OCI-LY7 (cell line): ENCODE data around the gene TLL2. TPM values are rescaled to one million over a fixed set of nuclear protein-coding genes. Genes with fewer than 3 reads are reported as not detected.

Source experiments
- BruUV-seq: library from RNA; stranded (reverse); fragments of 400-500 nt; replicated peaks from 2 replicates; lab custom pipeline; 2021; lab: Mats Ljungman, UMichigan
- CTCF ChIA-PET: fragments of 300-600 bp; sonication (Branson Sonifier 250); formaldehyde crosslinking; loops from one replicate; lab custom pipeline; 2022; ENCODE audit warnings: antibody characterized with exemption; ENCODE audit not compliant: unreplicated experiment; lab: Charles Lee
- POLR2A ChIA-PET: fragments of 300-600 bp; sonication (Branson Sonifier 250); formaldehyde crosslinking; loops from one replicate; lab custom pipeline; 2022; ENCODE audit warnings: antibody characterized with exemption; lab: Charles Lee
- DNase-seq: peaks from one replicate; pipeline ENCODE4 v3.0.0-alpha.2; 2015; ENCODE audit warnings: low spot score
- H2AFZ ChIP-seq: fragments of 200-600 bp; sonication (generic), shearing (Covaris generic); 2 replicates; pipeline ENCODE4 v1.6.1; 2014; ENCODE audit warnings: mild to moderate bottlenecking, antibody characterized with exemption, low read length, moderate library complexity
- H3K27ac ChIP-seq: fragments of 200-600 bp; sonication (generic); 2 replicates; pipeline ENCODE4 v1.5.1; 2014; ENCODE audit warnings: mixed run types, low read depth, mild to moderate bottlenecking, moderate library complexity, low read length, inconsistent platforms; ENCODE audit not compliant: poor library complexity, severe bottlenecking
- H3K36me3 ChIP-seq: fragments of 200-600 bp; sonication (generic); 2 replicates; pipeline ENCODE4 v1.6.1; 2014; ENCODE audit warnings: mild to moderate bottlenecking, antibody characterized with exemption, low read length, moderate library complexity, mixed read lengths; ENCODE audit not compliant: insufficient read depth
- H3K4me1 ChIP-seq: fragments of 200-600 bp; sonication (generic); 2 replicates; pipeline ENCODE4 v1.5.1; 2014; ENCODE audit warnings: mild to moderate bottlenecking, low read length; ENCODE audit not compliant: insufficient read depth, poor library complexity, severe bottlenecking
- H3K4me2 ChIP-seq: fragments of 200-600 bp; sonication (generic); 2 replicates; pipeline ENCODE4 v1.6.1; 2014; ENCODE audit warnings: mild to moderate bottlenecking, low read length
- H3K4me3 ChIP-seq: fragments of 200-600 bp; sonication (generic); 2 replicates; pipeline ENCODE4 v1.5.1; 2014; ENCODE audit warnings: mild to moderate bottlenecking, low read depth, low read length; ENCODE audit not compliant: poor library complexity, severe bottlenecking
- H3K79me2 ChIP-seq: fragments of 200-600 bp; sonication (generic); 2 replicates; pipeline ENCODE4 v1.6.1; 2016; ENCODE audit warnings: low read depth, mild to moderate bottlenecking, low read length, moderate library complexity, mixed read lengths; ENCODE audit not compliant: insufficient read depth
- H3K9me2 ChIP-seq: fragments of 200-600 bp; sonication (generic); 2 replicates; pipeline ENCODE4 v1.6.1; 2016; ENCODE audit warnings: mild to moderate bottlenecking, low read length, mixed read lengths; ENCODE audit not compliant: insufficient read depth
- H3K9me3 ChIP-seq: fragments of 200-600 bp; sonication (generic); 2 replicates; pipeline ENCODE4 v1.6.1; 2014; ENCODE audit warnings: mild to moderate bottlenecking, mixed run types, low read length, mixed read lengths
- H4K20me1 ChIP-seq: fragments of 200-600 bp; sonication (generic); 2 replicates; pipeline ENCODE4 v1.6.1; 2014; ENCODE audit warnings: mild to moderate bottlenecking, antibody characterized with exemption, low read length, moderate library complexity, mixed read lengths; ENCODE audit not compliant: insufficient read depth
- EZH2phosphoT487 ChIP-seq: fragments of 200-600 bp; sonication (generic); IDR thresholded peaks from 2 replicates; pipeline ENCODE4 v1.6.1; 2018; ENCODE audit warnings: low read depth, borderline replicate concordance, mild to moderate bottlenecking, mixed run types, antibody characterized with exemption, low read length, moderate library complexity, mixed read lengths
- intact Hi-C: fragments of 100-400 bp; cut with micrococcal nuclease; formaldehyde crosslinking; loops from one replicate; pipeline ENCODE4 v1.10.0; 2022; ENCODE audit not compliant: unreplicated experiment
- total RNA-seq, 2 experiments: library from RNA; depleted of rRNA in 1 of 2; stranded (reverse); fragments of >200 nt in 1 of 2; shearing (Covaris generic) in 1 of 2; gene quantifications; 2 replicates each; pipeline ENCODE4 v1.2.3, GENCODE V29; 2014 to 2022
- TF ChIP-seq, protein P1 (sequence below): fragments of 200-600 bp; sonication (generic); conservative IDR thresholded peaks from 2 replicates; pipeline ENCODE4 v1.5.1; 2014; ENCODE audit warnings: mild to moderate bottlenecking, antibody characterized with exemption, low read length, moderate library complexity, mixed read lengths

TLL2 gene
- total RNA-seq, 2 experiments from 2014 or later, result 0.97 to 1.1 TPM

DNA sequence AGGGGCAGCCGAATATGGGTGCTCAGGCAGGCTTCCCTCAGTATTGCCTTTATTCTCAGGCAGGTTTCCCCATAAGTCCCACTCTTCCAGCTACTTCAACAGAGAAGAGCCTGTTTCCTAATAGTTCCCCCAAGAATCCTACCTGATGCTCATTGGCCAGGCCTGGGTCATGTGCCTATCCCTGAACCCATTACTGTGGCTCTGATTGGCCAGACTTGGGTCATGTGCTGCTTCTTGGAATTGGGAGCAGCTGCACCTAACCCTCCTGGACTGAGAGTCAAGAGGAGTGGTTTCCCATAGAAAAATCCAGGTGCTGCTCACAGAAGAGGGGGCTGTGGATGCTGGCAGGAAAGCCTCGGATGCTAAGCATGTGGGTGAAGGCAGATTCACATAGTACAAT is 176.6 kb downstream of the TLL2 start:
- no peak overlapping the region for H3K27ac ChIP-seq
- intact Hi-C loops, result no loop called here
- CTCF ChIA-PET, result no interaction called here
- no peak for TF ChIP-seq EZH2phosphoT487
- TF ChIP-seq, protein P1, sequence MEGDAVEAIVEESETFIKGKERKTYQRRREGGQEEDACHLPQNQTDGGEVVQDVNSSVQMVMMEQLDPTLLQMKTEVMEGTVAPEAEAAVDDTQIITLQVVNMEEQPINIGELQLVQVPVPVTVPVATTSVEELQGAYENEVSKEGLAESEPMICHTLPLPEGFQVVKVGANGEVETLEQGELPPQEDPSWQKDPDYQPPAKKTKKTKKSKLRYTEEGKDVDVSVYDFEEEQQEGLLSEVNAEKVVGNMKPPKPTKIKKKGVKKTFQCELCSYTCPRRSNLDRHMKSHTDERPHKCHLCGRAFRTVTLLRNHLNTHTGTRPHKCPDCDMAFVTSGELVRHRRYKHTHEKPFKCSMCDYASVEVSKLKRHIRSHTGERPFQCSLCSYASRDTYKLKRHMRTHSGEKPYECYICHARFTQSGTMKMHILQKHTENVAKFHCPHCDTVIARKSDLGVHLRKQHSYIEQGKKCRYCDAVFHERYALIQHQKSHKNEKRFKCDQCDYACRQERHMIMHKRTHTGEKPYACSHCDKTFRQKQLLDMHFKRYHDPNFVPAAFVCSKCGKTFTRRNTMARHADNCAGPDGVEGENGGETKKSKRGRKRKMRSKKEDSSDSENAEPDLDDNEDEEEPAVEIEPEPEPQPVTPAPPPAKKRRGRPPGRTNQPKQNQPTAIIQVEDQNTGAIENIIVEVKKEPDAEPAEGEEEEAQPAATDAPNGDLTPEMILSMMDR, result no peak
- no TSS peak for BruUV-seq
- no peak overlapping the region for H2AFZ ChIP-seq
- H3K9me3 ChIP-seq, result no peaks in the 10 kb centered on the region
- no peaks in the 10 kb centered on the region for H3K9me2 ChIP-seq
- no peaks in the 10 kb centered on the region for H3K79me2 ChIP-seq
- H3K4me3 ChIP-seq, result no peak overlapping the region
- peaks cover 17% of the 10 kb centered on the region for H3K4me1 ChIP-seq
- POLR2A ChIA-PET, result interaction anchor here (1.1 to 1.8 kb wide), 2 partner anchors 16 to 38 kb away, joined by 3 read pairs; no protein-coding TSS in a partner anchor
- H3K36me3 ChIP-seq, result no peaks in the 10 kb centered on the region
- no peaks in the 10 kb centered on the region for H4K20me1 ChIP-seq
- H3K4me2 ChIP-seq, result no peak overlapping the region
- DNase-seq, result no peak

DNA sequence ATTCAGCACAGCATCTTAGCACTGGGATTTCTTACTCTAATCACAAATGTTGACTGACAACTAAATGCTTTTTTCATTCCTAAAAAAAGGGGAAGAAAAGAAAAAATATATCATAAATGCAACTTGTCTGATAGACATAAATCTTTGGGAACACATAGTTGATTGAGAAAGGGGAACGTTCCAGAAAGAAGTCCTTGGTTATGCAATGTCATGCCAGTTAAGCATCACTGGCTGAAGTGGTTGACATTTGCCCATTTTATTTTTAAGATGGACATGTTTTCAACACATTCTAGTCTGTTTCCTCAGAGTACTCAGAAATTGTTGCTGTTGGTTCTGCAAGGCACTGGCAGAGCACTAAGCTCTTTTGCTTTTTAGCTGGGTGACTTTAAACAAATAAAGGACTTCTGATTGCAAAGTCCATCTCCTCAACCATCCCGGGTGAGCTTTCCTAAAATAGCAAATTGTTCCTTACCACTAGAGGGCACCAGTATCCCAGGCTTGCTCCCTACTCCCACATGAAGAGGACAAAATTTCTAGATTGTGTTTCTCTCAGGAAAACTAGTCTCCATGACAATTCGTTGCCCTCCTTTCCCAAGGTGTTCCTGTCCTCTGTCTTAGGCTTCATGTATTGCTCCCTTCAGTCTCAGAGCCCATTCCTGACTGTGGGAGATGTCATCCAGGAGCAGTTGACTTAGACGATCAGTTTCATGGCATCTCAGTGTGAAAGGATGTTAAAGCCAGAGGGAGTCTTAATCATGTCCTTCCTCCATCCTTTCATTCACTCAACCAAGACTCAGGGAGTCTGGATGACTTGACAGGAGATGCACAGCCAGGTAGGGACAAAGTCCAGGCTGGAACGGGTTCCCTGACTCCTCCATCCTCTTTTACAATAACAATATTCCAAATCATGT is 178.9 kb downstream of the TLL2 start:
- CTCF ChIA-PET, result interaction anchor here (0.9 kb wide), 1 partner anchor 105 kb away, joined by 3 read pairs; no protein-coding TSS in a partner anchor
- H2AFZ ChIP-seq, result no peak overlapping the region
- BruUV-seq, result no TSS peak
- no peaks in the 10 kb centered on the region for H3K79me2 ChIP-seq
- H4K20me1 ChIP-seq, result no peaks in the 10 kb centered on the region
- no peak overlapping the region for H3K4me3 ChIP-seq
- intact Hi-C loops, result no loop called here
- no peaks in the 10 kb centered on the region for H3K9me2 ChIP-seq
- H3K36me3 ChIP-seq, result no peaks in the 10 kb centered on the region
- H3K4me2 ChIP-seq, result no peak overlapping the region
- POLR2A ChIA-PET, result interaction anchor here (1.6 kb wide), 1 partner anchor 32 kb away, joined by 3 read pairs; no protein-coding TSS in a partner anchor
- H3K9me3 ChIP-seq, result no peaks in the 10 kb centered on the region
- no peak overlapping the region for H3K27ac ChIP-seq
- peaks cover 13% of the 10 kb centered on the region for H3K4me1 ChIP-seq
- TF ChIP-seq, protein P1, result peak; percentile 82
- TF ChIP-seq EZH2phosphoT487, result no peak
- peak; percentile 23 for DNase-seq

DNA sequence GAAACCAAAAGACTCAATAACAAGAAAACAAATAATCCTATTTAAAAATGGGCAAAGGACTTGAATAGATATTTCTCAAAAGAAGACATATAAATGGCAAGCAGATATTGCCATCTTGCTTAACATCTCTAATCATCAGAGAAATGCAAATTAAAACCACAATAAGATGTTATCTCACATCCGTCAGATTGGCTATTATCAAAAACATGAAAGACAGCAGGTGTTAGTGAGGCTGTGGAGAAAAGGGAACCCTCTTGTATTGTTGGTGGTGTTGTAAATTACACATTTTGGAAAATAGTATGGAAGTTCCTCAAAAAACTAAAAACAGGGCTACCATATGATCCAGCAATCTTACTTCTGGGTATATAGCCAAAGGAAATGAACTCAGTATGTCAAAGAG is 180.6 kb downstream of the TLL2 start:
- Histone ChIP-seq H3K4me2 (peak overlapping the region; percentile 33), H3K79me2 (no peaks in the 10 kb centered on the region), H3K36me3 (no peaks in the 10 kb centered on the region), H3K9me3 (no peaks in the 10 kb centered on the region), H4K20me1 (no peaks in the 10 kb centered on the region), H3K27ac (no peak overlapping the region), H3K9me2 (no peaks in the 10 kb centered on the region), H3K4me1 (peaks cover 13% of the 10 kb centered on the region), H3K4me3 (no peak overlapping the region), H2AFZ (peak overlapping the region; percentile 13; the same call in 1 of the 2 replicates)
- CTCF ChIA-PET, result no interaction called here
- POLR2A ChIA-PET, result interaction anchor here (0.8 kb wide), 1 partner anchor 10 kb away, joined by 4 read pairs; no protein-coding TSS in a partner anchor
- TF ChIP-seq, protein P1, result no peak
- TF ChIP-seq EZH2phosphoT487, result no peak
- intact Hi-C loops, result loop anchor here (2.0 kb wide), 1 partner anchor 316 kb away; no protein-coding TSS in a partner anchor
- no TSS peak for BruUV-seq
- DNase-seq, result peak; percentile 14
